Stimulated activated CD4-positive, alpha-beta T cell treated with anti-CD3 and anti-CD28 coated beads, Interleukin-2, amount 100 ng/mL, for 48 hours (primary cell): ENCODE data around the gene PELO.

Source experiments
- DNase-seq, 2 donors: peaks; one replicate each; pipeline ENCODE4 v3.0.0-alpha.2; 2020

PELO gene

DNA sequence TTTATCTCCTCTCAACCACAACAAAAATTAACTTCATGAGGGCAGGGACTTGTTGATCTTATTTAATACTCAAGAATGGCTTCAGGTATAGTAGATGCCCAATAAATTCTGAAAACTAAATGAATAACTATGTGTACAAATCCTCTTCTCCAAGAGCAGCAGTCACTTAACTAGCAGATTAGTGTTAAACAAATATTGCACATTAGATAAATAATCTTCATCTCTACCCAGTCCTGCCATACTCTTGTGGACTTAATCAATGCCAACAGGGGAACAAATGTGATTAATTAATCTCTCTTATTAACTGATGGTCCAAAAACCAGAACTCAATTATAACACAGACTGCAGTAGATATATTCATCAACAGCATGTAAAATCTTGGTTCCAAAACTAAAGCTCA, 15.0 kb upstream of the PELO start:
- DNase-seq, result no peak

DNA sequence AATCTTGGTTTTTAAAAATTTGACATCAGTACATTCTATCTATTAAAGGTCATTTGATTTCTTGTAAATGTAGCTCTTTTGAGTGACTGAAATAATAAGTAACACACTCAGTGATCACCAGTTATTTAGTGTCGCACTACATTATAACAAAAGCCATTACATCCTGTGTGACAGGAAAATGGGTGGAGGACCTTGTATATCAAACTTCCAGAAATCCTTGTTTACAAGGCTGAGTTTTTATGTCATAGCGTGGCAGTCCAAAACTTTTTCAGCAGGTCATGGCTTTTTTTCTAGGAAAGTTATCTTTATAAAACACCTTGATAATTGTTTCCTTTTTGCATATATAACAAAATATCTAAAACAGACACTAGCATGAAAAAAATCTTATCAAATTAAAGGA, 14.4 kb upstream of the PELO start:
- no peak for DNase-seq

DNA sequence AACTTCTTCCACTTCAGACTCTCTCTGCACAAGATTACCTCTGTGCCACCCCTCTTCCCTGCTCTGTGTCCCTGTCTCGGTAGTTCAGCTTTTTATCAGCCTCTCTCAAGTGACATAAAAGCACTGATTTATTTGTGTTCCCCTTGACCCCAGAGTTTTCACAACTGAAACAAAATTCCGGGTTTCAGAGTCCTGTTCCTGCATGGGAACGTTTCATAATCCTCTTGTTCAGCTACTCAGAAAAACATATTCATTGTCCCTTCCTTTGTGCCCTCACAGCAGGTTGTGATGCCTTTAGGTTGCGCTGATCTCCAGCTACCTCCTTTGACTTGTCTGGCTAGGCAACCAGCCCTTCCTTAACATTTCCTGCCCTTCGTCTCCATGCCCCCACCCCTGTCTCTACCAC, 13.7 kb upstream of the PELO start:
- DNase-seq, result no peak

DNA sequence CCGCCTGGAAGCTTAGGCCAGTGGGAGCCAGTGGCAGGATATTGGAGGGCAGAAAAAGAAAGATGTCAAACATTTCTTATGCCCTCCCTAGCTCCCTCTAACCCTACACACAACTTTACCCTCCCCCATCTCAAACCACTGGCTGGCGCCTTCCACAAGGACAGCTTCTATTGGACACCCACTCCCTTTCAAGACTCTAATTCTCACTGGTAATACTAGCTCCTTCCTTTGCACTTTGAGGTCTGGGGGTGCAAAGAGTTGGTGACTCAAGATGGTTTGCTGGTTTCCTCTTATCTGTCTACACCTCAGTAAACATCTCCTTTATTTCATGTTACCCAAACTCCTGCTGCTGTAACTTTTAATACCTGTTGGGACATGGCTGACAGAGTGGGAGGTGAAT, 11.6 kb upstream of the PELO start:
- no peak for DNase-seq

DNA sequence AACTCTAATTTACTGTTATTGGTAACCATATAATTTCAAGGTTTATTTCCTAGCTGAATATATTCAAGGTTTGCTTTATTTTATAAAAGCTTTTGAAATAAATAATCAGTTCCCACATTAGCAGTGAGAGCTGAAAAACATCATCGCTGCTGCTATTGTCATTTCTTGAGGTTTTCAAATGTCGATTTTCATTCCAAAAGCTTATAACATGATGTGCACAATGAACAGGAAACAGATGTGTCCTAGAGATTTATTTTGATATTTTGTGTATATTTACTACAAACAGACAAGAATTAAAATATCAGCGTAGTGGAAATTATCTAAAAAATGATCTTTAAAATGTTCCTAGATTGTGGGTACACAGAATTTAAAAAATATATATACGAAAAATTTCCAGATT, 10.5 kb upstream of the PELO start:
- DNase-seq, result no peak

DNA sequence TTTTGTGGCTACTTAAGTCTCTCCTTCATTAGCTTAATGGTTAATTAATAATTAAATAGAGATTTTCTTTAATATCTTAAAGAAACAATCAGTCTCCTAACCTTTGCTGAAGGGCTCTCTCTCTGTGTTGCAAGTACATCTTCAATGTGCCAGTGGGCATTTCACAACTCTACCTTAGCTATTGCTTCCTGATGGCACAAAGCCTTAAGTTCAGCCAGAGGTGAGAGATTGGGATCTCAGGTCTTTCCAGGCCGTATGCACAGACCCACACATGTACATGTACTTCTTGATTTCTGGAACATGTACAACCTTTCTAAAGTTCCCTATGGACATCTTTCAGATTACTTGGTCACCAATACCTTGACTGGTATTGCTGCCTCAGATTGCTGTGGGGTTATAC, 8.9 kb upstream of the PELO start:
- no peak for DNase-seq

DNA sequence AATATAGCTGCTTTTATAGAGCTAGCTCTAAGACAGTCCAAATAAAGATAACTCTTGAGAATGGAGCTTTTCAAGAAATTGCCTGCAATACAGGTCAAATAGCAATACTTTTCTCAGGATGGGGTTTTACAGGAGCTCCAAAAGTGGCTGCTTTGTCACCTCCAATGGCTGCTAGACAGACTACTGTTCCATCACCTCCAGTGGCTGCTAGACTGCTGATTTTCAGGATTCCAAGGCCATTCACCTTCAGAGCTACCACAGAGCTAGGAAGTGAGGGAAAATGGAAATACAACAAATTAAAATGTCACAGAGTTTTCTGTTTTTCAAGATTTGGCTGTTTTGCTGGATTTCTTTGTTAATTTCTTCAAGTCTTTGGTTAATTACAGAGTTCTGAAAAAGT, 8.5 kb upstream of the PELO start:
- no peak for DNase-seq

DNA sequence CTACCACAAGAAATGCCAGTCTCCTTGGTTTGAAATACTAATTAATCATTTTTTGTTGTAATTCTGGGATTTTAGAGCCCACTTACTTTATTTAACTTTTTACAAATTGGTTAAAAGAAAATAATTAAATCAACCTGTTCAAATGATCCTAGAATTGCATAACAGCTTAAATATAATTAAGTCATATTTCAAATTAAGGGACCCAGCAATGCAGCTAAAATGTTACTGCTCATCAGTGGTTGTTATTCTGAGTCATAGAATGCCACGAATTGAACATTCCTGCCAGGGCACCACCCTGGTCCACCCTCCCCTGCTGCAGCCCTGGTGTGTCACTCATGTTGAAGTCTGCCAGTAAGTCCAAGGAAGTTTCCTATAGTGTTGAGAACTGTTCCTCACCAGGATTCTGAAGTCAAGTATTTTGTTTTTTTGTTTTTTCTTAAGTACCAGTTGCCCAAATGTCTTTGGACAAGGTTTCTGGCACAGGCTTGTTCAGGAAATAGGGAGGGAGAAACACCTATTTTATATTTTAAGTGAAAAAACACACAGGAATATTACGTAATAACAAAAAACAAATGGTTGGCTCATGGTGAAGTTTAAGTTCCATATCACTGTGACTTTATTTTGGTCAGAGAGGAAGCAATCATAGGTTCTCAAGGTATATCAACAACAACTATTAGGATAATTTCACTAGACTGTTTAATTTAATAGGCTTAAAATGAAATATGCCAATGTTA, 4.3 kb upstream of the PELO start:
- DNase-seq, result no peak

DNA sequence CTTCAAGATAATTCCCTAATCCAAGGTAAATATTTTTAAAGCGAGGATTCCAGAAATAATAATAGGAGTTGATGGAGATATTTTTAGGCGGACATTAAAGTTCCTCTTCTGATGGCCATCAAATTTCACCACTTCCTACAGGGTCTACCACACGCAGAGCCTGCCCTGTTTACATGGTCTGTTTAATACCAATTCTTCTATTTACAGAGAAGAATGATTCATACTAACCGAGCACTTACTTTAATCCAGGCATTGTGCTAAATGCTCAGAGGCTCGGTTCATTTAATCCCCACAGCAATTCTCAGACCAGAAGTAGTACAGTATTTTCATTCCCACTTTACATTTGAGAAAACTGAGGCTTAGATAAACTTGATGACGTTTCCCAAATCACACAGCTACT, 3.0 kb upstream of the PELO start:
- no peak for DNase-seq

DNA sequence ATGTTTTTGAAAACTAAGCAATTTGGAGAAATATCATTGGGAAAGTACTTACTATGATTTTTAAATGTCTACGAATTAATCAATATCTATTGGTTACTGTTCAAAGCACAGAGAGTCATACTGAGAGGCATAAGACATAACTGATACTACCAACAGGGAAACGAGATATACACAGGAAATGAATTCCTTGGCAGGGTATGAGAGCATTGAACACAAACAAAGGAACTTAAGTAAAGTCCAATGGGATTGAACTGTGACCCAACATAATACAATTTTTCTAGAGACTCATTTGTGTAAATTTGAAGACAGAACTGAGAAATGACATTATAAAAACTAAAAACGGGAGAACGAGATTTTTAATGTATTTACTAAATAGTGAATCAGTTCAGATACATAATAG, 1.3 kb upstream of the PELO start:
- DNase-seq, result no peak

DNA sequence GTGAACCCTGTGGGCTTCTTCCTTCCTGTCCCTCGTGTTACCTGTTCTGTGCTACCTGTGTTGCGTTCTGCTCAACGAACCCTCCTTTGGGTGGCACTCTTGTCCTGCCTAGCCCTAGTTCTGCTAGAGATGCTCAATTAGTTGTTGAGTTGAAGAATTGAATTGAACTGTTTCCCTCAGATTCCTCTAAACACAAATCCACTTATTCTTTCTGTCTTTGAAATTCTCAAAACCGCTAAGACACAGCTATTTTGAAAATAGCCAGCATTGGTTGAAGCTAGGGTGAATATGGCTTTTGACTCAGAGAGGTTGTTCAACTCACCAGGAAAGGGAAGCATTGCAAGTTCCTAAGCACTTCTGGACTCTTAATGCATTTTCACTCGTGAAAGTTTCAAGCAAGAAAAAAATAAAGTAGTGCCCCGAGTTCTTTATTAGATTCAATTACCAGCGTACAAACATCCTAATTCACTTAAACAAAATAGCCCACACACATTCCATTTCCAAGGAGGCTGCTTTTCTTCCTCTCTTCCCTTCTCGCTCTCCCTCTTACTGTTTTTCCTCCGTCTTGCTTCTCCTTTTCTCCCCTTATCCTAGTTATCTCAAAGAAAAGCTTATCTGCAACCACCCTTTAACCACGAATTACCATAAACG, 642 bp upstream of the PELO start:
- no peak for DNase-seq

DNA sequence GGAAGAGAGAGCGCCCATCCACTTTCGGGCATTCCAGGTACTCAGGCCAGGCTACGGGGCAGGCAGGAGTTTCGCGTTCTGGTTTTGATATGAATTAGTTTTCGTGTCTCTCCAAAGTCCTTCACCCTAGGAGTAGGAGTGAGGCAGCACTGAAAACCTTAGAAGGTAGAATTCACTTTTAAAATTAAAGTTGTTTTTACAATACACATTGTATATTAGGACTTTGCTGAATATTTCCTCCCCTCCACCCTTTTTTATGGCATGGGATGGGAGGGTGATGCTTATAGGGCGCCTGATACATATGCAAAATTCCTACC, 747 bp downstream of the PELO start:
- DNase-seq, result no peak

DNA sequence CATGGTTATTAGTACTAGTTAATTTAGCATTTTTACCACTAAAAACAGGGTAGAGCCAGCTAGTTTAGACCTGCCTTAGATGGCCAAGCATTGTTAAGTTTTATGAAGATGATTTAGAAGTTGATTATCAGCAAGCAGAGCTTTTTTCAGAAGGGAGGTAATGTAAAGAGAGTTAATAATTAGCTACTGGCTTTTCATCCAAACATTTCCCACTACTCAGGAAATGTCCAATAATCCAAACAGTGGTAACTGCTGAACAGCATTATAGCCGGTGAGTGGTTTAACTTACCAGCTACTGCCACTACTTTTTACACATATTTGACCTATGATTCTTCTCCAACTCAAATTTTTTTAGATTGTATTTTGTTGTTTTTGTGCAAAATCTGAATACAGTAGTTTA, 1.7 kb downstream of the PELO start:
- DNase-seq, result no peak

DNA sequence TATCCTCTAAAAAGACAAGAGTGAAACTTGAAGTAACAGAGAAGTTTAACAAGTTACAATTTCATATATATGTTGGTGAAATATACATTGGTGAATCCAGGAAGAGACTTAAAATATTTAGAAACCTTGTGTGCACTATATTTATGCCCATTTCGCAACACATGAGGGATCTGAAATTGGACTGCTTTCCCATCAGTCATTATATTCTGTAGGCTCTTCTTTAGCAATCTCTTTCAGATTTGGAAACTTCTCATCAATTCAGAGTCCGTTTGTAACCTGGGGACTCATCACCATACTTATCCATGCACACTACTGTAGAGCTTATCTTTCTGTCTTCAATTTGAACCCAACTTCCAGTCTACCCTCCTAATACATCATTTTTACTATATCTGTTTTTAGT, 2.1 kb downstream of the PELO start:
- DNase-seq, result no peak

DNA sequence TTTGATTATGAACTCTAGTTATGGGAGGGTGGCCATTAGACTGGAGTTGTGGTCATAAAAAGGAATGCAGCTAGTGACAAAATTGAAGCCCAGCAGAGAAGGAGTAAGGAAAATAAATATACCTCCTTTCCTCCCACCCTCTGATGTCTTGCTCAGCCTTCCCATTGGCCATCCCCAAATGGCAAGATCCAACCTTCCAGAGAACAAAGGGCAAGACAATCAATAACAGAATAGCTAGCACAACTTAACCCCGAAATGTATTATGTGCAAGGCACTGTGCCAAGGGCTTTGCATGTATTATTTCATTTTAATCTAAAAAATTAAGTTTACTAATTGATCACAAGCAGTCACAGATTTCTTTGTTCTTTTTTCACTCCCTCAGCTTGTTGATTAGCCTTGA, 3.6 kb downstream of the PELO start:
- DNase-seq, result no peak

DNA sequence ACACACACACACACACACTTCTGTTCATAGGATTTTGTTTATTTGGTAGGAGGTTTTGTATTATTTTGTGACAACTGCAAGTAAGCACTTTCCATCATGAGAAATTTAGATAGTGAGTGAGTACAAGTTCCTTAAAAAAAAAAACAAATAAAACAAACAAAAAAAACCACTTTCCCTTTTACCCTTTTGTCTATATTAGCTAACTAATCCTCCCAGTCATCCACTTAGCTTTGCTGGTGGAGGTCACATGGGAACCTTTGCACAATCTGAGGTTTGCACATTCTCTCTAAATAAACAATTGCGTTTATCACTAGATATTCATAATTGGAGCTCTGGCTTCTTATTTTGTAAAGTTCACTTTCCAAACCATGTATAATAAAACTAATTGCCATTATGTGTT, 6.8 kb downstream of the PELO start:
- DNase-seq, result no peak

DNA sequence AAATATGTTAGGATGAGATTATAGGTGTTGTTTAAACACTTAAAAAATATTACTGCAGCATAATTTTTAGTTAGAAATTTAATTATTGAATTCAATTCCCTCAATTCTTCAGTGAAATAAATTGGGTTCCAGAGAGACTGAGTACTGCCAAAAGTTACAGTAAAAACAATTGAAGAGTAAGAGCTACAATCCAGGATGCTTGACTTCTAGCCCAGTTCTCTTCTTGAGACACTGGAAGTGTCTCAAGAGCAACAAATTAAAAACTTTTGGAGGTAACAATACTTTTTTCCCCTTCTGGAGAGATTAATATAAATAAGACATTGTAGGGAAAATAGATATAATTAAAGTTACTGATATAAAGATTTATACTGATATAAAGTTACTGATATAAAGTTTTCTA, 8.3 kb downstream of the PELO start:
- DNase-seq, result no peak

DNA sequence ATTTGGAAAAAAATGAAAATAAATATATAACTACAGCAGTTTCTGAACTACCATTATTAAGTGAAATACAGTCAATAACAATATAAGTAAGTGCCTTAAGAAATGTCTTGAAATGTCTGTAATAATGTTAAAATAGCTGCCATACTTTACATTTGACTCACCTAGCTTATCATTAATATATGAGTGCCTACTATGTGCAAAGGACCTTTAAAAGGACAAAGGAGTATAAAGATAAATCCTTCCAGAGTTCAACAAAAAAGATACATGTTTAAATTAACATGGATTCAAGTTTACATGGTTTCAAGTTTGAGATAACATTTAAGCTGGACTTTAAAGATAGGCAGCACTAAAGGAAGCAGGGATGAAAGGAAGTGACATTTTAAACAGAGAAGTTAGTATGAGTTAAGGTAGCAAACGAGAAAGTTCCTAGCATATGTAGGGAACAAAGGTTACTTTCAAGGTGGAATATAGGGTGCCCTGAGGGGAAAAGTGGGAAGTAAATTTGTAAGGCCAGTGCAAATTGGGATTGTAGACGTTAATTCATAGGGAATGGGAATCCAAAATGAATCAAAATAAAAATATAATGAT, 8.9 kb downstream of the PELO start:
- DNase-seq, result no peak

DNA sequence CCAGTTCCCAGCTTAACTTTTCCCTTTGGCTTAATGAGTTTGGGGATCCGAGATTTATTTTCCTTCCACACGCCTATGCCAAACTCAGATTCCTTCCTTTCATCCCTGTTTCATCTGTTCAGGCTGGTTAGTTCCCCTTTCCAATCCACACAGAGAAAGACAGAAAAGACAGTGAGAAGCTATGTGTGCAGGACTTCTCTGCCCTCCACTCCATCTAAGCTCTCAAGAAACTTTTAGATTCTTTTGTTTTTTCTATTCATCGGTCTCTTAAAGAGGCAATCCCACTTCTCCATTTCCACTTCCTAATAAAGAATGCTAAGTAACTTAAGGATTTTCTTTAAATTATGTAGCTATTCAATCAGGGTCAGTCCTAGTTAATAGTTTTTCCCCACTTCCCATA, 11.2 kb downstream of the PELO start:
- no peak for DNase-seq

DNA sequence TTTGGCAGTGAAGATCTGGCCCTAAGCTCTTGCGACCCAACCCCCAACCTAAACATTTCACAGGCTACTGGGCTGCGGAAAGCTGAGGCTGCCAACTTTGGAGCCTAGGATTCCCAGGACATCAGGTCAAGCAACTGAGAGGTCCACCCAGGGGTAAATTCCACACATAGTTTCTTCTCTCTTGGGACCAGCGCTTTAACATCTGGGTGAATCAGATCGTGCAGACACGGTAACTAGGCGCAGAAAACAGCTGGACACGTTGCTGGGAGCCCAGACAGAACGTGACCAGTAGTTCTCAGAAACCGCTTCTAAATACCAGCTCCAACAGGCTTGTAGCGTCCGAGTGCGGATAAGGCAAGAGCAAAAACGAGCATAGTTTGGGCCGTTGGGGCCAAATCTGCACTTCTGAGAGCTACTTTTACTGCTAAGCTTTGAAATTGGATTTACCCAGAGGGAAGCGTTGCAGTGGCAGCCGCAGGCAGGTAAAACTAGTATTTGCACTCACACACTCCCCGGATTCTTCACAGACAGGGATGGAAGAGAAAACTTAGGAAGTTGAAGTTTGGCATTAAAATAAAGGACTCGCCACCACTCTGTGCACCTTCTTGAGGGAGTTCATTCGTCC, 11.8 kb downstream of the PELO start:
- DNase-seq, result peak in 1 of 2 donors; percentile 25

DNA sequence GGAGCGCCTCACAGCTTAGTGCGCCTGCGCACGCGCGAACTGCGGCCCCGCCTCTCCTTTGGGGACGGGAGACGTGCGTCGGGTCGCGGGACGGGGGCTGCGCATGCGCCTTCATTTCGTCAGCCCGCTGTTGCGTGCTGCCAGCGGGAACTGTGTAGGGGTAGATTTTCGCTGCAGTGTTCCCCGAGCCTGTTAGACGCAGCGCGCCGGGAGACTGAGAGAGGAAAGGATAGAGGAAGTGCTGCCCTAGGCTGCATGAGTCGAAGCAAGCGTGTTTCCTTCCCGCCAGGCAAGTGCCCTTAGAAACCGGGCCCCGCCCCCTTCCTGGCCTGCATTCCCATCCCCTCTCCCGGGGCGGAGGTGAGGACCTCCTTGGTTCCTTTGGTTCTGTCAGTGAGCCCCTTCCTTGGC, 12.3 kb downstream of the PELO start:
- DNase-seq, result peak; percentile 90 to 92

DNA sequence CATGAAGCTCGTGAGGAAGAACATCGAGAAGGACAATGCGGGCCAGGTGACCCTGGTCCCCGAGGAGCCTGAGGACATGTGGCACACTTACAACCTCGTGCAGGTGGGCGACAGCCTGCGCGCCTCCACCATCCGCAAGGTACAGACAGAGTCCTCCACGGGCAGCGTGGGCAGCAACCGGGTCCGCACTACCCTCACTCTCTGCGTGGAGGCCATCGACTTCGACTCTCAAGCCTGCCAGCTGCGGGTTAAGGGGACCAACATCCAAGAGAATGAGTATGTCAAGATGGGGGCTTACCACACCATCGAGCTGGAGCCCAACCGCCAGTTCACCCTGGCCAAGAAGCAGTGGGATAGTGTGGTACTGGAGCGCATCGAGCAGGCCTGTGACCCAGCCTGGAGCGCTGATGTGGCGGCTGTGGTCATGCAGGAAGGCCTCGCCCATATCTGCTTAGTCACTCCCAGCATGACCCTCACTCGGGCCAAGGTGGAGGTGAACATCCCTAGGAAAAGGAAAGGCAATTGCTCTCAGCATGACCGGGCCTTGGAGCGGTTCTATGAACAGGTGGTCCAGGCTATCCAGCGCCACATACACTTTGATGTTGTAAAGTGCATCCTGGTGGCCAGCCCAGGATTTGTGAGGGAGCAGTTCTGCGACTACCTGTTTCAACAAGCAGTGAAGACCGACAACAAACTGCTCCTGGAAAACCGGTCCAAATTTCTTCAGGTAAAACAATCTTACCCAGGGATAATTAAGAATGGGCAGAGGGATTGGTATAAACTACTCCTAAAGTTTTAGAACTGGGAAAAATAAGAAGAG, 12.9 kb downstream of the PELO start:
- DNase-seq, result peak; percentile 38 to 54

DNA sequence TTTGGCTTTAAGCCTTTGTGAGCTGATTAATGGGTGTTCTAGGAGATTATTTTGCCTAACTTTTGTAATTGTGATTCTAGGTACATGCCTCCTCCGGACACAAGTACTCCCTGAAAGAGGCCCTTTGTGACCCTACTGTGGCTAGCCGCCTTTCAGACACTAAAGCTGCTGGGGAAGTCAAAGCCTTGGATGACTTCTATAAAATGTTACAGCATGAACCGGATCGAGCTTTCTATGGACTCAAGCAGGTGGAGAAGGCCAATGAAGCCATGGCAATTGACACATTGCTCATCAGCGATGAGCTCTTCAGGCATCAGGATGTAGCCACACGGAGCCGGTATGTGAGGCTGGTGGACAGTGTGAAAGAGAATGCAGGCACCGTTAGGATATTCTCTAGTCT, 13.6 kb downstream of the PELO start:
- no peak for DNase-seq
